Measurements from ENCODE around the gene TRAF3IP3. TPM values are rescaled to one million over a fixed set of nuclear protein-coding genes. Genes with fewer than 3 reads are reported as not detected.

TRAF3IP3 gene
- polyA plus RNA-seq, 2 of the 4 experiments (the other 2 are of a cell fraction) = not detected

DNA sequence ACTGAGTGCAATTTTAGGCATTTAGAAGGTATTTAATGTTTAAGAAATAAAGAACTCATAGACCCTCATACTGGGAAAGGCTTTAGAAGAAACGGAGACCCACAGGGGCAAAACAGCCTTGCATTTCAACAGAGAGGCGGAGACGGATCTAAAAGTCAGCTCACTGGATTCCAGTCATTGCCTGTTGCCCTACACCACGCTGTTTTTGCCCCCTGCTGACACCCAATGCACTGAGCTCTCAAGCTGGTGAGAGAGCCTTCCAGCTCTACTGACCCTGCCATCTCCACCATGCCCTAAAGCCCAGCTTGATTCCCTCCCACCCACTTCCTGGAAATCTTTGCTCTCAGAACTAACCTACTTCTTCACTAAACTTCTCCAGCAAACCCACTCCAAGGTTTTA lies 7.2 kb upstream of the TRAF3IP3 start:
- no peak for DNase-seq (ENCODE audit: low read depth in 1 of 2, low spot score in 1 of 2)
- POLR2A ChIA-PET = no interaction called here
- CTCF ChIA-PET = interaction anchor here (0.6 to 2.9 kb wide), 36 partner anchors 8 to 1562 kb away, joined by 3 to 22 read pairs (median 4); no protein-coding TSS in a partner anchor
- FAIRE-seq = no peak
- ATAC-seq = no peak
- no peak for TF ChIP-seq POLR2A (IDR thresholded peaks at IDR 0.05; ENCODE audit: low read length)
- no peak for TF ChIP-seq NR3C1 (IDR thresholded peaks at IDR 0.05)
- TF ChIP-seq, protein P1, sequence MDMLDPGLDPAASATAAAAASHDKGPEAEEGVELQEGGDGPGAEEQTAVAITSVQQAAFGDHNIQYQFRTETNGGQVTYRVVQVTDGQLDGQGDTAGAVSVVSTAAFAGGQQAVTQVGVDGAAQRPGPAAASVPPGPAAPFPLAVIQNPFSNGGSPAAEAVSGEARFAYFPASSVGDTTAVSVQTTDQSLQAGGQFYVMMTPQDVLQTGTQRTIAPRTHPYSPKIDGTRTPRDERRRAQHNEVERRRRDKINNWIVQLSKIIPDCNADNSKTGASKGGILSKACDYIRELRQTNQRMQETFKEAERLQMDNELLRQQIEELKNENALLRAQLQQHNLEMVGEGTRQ (IDR thresholded peaks at IDR 0.05) = no peak
- TF ChIP-seq FOSB (CRISPR knock-in tag; IDR thresholded peaks at IDR 0.05) = no peak
- TF ChIP-seq ZFP36 (IDR thresholded peaks at IDR 0.05; ENCODE audit: borderline replicate concordance, partially characterized antibody) = no peak
- TF ChIP-seq, protein P2, sequence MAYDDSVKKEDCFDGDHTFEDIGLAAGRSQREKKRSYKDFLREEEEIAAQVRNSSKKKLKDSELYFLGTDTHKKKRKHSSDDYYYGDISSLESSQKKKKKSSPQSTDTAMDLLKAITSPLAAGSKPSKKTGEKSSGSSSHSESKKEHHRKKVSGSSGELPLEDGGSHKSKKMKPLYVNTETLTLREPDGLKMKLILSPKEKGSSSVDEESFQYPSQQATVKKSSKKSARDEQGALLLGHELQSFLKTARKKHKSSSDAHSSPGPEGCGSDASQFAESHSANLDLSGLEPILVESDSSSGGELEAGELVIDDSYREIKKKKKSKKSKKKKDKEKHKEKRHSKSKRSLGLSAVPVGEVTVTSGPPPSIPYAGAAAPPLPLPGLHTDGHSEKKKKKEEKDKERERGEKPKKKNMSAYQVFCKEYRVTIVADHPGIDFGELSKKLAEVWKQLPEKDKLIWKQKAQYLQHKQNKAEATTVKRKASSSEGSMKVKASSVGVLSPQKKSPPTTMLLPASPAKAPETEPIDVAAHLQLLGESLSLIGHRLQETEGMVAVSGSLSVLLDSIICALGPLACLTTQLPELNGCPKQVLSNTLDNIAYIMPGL (CRISPR knock-in tag; IDR thresholded peaks at IDR 0.05; ENCODE audit: borderline replicate concordance) = no peak
- TF ChIP-seq HOXB5 (CRISPR knock-in tag; IDR thresholded peaks at IDR 0.05) = no peak
- no peak for TF ChIP-seq RARB (CRISPR knock-in tag; IDR thresholded peaks at IDR 0.05)
- no peak overlapping the region for H3K4me3 ChIP-seq
- peaks cover 7% of the 10 kb centered on the region; the same call in 1 of the 3 replicates for H3K4me1 ChIP-seq
- 66% methylated on average over 4 of the region's 4 CpGs for WGBS (ENCODE audit: missing lambda C conversion rate)
- no peak overlapping the region for H3K27ac ChIP-seq
- no peaks in the 10 kb centered on the region for H3K9me3 ChIP-seq
- no peak overlapping the region for H3K4me2 ChIP-seq

- Histone ChIP-seq H3K27ac (no peak overlapping the region), H3K4me1 (peaks cover 7% of the 10 kb centered on the region; the same call in 1 of the 3 replicates), H3K9me3 (no peaks in the 10 kb centered on the region), H3K4me2 (no peak overlapping the region), H3K4me3 (no peak overlapping the region)
- TF ChIP-seq CEBPB (IDR thresholded peaks at IDR 0.05) (no peak), FOSB (CRISPR knock-in tag; IDR thresholded peaks at IDR 0.05) (no peak), NFE2L2 (conservative IDR thresholded peaks at IDR 0.05; ENCODE audit: low read length) (no peak), HDAC2 (IDR thresholded peaks at IDR 0.05) (no peak)
- TF ChIP-seq, protein P3, sequence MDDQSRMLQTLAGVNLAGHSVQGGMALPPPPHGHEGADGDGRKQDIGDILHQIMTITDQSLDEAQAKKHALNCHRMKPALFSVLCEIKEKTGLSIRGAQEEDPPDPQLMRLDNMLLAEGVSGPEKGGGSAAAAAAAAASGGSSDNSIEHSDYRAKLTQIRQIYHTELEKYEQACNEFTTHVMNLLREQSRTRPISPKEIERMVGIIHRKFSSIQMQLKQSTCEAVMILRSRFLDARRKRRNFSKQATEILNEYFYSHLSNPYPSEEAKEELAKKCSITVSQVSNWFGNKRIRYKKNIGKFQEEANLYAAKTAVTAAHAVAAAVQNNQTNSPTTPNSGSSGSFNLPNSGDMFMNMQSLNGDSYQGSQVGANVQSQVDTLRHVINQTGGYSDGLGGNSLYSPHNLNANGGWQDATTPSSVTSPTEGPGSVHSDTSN (IDR thresholded peaks at IDR 0.05) = no peak
- TF ChIP-seq, protein P1 (IDR thresholded peaks at IDR 0.05) = no peak
- DNase-seq (ENCODE audit: low read depth in 1 of 2, low spot score in 1 of 2) = no peak
- no peak for ATAC-seq
- ChIA-PET CTCF (interaction anchor here (0.8 to 2.9 kb wide), 19 partner anchors 10 to 541 kb away, joined by 3 to 22 read pairs (median 5); no protein-coding TSS in a partner anchor), POLR2A (no interaction called here)
- 22% methylated on average over 2 of the region's 2 CpGs for WGBS (ENCODE audit: missing lambda C conversion rate)
- no peak for FAIRE-seq
These were observed 6.6 kb upstream of the TRAF3IP3 start for GRCh38 chr1:209749205-209749604.

DNA sequence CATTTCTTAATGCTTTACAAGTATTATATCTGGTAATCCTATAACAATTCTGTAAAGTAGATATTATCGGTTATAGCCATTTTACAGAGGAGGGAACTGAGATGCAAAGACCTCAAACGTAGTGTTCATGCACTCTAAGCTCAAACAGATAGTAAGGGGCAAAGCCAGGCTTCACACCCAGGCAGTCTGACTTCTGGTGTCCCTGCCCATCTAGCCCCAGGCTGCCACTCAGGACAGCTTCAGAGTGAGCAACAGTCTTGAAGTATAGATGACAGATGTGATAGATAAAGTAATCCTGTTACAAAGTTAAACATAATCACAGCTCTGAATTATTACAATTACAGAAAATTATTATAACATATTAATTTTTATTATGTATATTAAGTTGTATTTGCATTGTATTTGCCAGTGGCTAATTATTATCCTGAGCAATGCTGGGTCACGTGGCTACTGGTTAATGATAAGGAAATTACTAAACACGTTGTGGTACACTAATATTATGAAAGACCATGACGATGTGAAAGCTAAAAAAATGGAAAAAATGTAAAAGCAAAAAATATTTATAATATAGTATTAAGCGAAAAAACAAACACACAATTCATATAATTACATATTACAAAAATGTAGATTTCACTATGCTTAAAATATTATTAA lies 6.1 kb upstream of the TRAF3IP3 start:
- Histone ChIP-seq H3K4me2 (no peak overlapping the region), H3K4me1 (peaks cover 7% of the 10 kb centered on the region; the same call in 1 of the 3 replicates), H3K9me3 (no peaks in the 10 kb centered on the region), H3K27ac (no peak overlapping the region), H3K4me3 (no peak overlapping the region)
- FAIRE-seq = no peak
- ChIA-PET CTCF (interaction anchor here (0.8 to 2.8 kb wide), 6 partner anchors 10 to 217 kb away, joined by 3 to 22 read pairs (median 4); no protein-coding TSS in a partner anchor), POLR2A (no interaction called here)
- DNase-seq (ENCODE audit: low read depth in 1 of 2, low spot score in 1 of 2) = no peak
- WGBS (ENCODE audit: missing lambda C conversion rate) = 32% methylated on average over 6 of the region's 6 CpGs
- ATAC-seq = no peak
- TF ChIP-seq CEBPB (IDR thresholded peaks at IDR 0.05) (no peak), KDM1A (IDR thresholded peaks at IDR 0.05; ENCODE audit: low read depth) (no peak), ZC3H11A (IDR thresholded peaks at IDR 0.05) (no peak), PHF8 (IDR thresholded peaks at IDR 0.05; ENCODE audit: borderline replicate concordance, low read depth) (no peak), ESRRA (IDR thresholded peaks at IDR 0.05; ENCODE audit: borderline replicate concordance, low read length) (no peak), NPAS2 (CRISPR knock-in tag; IDR thresholded peaks at IDR 0.05; ENCODE audit: borderline replicate concordance) (no peak), NR3C1 (IDR thresholded peaks at IDR 0.05) (no peak), ELK1 (IDR thresholded peaks at IDR 0.05; ENCODE audit: low read depth, low read length) (no peak), HOXB13 (CRISPR knock-in tag; IDR thresholded peaks at IDR 0.05; ENCODE audit: low read depth) (no peak), FOSL2 (IDR thresholded peaks at IDR 0.05) (no peak), FOSL2 (CRISPR knock-in tag; IDR thresholded peaks at IDR 0.05) (no peak), RFX5 (IDR thresholded peaks at IDR 0.05) (no peak), RNF2 (IDR thresholded peaks at IDR 0.05; ENCODE audit: borderline replicate concordance, low read depth) (no peak), CBX2 (IDR thresholded peaks at IDR 0.05; ENCODE audit: borderline replicate concordance, low read depth) (no peak), KDM5A (IDR thresholded peaks at IDR 0.05) (no peak)
- TF ChIP-seq, protein P2 (CRISPR knock-in tag; IDR thresholded peaks at IDR 0.05; ENCODE audit: borderline replicate concordance) = no peak

Measured in A549 (cell line).